GM21825 (cell line): ENCODE measurements around the gene TMEM184C.
A peak's percentile ranks its signal among the peaks of the same experiment; 100 is the strongest.

Source experiments
- ATAC-seq: cut with Tn5 transposase; IDR thresholded peaks from one replicate; pipeline ENCODE4 v1.9.1; 2021; ENCODE audit warnings: mild to moderate bottlenecking, moderate library complexity; ENCODE audit not compliant: unreplicated experiment

The TMEM184C gene

DNA sequence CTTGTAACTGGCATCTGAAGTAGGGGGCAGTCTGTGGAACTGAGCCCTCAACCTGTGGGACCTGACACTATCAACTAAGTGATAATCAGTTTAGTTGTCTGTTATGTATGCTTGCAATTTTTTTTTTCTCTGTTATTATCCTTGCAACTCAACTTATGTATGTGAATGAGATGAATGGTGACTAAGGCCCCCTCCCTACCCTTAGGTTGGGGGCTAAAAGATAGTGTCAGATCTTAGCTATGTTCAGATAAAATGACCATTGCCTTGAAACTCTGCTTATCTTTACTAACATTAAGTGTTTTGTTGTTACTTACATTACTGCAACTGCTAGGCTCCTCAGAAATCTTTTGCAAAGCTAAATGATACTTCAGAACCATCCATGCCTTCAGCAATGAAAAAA is 31.5 kb downstream of the TMEM184C start:
- ATAC-seq = no peak

DNA sequence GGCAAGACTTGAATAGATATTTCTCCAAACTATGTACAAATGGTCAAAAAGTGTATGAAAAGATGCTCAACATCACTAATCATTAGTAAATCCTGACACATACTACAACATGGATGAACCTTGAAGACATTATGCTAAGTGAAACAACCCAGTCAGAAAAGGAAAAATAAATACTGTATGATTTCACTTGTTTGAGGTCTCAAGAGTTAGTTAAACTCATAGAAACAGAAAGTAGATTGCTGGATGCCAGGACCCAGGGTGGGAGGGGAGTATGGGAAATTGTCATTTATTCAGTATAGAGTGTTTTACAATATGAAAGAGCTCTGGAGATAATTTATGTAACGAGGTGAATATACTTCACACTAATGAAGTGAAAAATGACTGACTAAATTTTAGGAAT is 34.4 kb downstream of the TMEM184C start:
- peak; percentile 51 for ATAC-seq

DNA sequence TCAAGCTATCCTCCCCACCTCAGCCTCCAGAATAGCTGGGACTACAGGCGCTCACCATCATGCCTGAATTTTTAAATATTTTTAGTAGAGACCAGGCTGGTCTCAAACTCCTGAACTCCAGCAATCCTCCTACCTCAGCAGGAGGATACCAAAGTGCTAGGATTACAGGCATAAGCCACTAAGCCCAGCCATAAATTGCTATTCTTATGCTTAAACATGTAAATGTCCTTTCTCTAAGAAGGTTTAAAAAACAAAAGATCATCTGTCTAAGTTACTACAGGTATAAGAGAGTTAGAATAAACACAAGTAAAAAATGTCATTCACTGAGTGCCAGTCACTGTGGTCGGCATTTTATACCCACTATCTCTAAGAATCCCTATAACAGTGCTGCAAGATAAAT is 38.4 kb downstream of the TMEM184C start:
- no peak for ATAC-seq

DNA sequence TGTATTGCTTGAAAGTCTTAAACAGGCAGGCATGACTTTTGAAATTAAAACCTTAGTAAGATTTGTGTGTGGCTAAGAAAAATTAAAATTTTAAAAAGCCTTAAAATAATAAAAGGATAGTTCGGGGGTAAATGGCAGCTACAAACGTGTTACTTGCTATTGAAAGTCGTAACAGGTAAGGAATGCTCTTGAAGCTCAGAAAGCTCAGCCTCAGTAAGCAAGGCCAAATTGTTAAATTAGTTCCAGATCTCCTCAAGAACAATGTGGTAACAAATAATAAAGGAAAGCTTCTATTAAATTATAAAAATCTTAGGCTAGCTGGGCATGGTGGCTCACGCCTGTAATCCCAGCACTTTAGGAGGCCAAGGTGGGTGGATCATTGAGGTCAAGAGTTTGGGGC is 41.3 kb downstream of the TMEM184C start:
- ATAC-seq = no peak

DNA sequence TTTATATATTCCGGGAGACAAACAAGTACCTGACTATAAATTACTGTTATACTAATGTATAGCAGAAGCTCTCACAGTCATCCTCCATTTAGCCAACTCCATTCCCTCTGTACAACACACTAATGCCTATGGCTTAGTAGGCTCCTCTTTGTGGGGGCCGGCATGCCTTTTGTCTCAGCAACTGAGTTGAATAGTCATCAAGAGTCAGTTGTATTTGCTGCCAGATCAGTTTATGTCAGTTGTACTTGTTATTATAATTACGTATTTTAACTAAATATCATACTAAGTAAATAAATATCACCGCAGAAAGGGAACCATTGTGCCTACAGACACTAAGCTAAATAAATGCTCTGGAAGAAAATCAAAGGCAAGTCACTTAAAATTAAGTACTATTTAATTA is 56.9 kb downstream of the TMEM184C start:
- ATAC-seq = no peak

DNA sequence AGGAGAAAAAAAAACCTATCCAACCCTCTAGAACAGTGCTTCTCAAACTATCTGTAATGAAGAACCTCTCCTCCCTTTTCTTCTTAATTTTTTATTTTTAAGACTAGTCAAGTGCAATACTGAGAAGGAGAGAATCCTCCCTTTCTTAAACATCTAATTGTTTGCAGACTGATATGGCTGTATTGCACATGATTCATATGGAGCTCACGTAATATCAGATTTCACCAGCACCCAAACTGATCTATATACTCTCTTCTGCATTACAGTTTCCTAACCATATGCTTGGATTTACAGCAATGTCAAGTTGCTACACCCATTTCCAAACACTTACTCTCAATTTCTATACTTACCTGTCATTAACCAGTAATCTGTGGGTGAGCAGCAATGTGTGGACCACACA is 57.3 kb downstream of the TMEM184C start:
- no peak for ATAC-seq

DNA sequence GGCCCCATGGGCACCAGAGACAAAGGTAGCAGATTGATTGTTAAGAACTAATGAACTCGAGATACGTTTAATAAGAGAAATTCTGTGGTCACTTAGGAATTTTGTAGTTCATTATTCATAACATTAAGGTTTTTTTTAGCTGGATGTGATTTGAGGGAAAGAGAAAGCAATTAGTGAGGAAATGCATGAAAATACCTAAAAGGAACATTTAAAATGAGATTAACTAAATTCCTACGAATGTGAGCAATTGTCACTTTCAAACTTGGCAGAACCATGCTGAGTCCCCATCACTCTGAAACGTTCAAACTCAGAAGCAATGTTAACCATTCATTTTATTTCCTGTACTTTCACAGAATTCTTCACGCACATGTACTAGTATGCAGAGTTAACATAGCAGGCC is 60.9 kb downstream of the TMEM184C start:
- no peak for ATAC-seq

DNA sequence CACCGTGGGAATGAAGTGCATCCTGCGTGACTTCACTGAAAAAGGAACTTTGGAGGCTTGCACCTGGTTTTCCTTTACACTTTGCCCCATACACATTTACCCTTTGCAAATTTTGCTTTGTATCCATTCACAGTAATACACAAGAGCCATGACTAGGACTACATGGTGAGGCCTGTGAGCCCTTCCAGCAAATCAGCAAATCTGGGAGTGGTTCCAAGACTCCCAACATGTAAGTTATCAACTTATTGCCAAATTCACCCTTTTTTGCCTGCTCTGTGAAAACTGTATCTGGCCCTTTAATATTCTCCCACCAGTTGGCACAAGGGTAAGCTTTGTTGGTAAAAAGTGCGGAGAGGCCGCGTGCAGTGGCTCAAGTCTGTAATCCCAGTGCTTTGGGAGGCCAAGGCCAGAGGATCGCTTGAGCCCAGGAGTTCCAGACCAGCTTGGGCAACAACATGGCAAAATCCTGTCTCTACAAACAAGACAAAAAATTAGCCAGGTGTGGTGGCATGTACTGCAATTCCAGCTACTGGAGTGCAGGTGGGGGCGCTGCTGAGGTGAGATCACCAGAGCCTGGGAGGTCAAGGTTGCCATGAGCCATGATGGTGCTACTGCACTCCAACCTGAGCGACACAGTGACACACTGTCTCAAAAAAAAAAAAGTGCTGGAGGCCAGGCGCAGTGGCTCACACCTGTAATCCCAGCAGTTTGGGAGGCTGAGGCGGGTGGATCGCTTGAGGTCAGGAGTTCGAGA is 61.8 kb downstream of the TMEM184C start:
- ATAC-seq = no peak

DNA sequence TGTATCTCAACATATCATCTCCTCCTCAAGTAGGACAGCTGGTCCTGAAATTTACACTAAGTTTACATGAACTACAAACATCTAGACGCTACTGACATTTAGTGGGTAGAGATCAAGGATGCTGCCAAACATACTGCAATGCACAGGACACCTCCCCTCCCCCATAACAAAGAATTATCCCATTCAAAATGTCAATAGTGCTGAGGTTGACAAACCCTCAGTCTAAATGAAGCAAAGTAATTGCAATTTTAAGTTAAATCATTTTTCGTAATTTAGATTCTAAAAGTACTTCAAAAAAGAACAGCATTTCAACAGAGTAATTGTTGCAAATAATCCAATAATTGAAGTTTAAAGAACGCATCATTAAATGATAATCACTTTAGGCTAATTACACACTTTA is 65.6 kb downstream of the TMEM184C start:
- no peak for ATAC-seq

DNA sequence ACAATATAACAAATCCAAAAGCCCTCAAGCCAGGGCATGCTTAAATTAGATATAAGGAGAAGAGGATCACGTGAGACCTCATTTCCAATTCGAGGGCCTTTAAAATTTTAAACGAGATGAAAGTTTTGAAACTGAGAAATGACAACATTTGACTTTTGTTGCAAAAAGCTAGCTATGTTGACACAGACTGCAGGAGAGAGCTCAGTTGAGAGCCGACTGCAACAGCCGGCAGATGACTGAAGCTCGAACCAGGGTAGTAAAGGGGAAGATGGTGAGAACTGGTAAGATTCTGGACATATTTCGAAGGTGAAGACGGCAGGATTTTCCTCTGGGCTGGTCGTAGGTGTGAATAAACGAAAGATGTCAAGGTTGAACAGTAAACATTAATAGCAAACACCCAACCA is 66.0 kb downstream of the TMEM184C start:
- no peak for ATAC-seq

DNA sequence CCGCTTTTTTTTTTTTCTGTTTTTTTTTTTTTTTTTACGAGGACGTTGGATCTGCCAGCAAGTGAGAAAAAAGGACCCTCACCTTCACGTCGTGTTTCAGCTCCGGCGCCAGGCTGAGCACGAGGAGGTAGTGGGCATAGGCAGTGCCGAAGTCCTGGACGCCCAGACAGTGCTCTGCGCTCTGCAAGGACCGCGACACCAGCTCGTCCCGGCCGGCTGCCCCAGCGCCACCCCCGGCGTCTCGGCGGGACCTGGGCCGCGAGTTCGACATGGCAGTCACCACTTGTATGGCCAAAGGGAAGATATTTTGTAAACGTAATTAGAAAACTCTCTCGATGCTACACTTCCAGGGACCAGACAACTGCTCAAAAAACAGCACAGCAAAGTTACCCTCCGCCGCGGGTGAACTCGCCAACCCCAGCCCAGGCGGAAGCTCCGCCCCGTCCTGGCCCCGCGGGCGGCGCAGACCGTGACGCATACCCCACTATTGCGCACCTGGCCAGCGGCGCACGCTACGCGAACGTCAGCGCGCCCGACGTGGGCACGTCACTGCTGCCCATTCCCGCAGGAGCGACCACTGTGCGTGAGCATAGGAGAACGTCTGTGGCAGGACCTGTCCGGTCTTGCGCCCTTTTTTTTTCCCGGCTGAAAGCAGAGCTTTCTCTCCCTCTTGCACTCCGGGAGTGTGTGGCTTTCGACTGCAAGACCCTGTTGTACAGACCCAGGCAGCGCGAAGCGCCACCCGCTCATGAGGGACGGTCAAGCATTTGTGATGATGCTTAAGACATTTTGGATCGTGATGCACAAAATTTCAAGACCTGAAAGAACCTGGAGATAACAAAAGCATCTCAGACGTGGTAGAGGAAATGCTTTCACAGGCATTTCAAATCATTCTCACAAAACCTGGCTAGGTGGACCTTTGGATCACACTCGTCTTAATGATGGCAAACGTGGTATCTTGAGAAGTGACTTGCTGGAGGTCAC is 66.8 kb downstream of the TMEM184C start, which contains the start of gene PRMT9:
TSS of gene PRMT9 (minus strand) at position 447 of the 984 bp plus-strand sequence. CDS start at position 271, 176 bp downstream.
- ATAC-seq = peak; percentile 100

DNA sequence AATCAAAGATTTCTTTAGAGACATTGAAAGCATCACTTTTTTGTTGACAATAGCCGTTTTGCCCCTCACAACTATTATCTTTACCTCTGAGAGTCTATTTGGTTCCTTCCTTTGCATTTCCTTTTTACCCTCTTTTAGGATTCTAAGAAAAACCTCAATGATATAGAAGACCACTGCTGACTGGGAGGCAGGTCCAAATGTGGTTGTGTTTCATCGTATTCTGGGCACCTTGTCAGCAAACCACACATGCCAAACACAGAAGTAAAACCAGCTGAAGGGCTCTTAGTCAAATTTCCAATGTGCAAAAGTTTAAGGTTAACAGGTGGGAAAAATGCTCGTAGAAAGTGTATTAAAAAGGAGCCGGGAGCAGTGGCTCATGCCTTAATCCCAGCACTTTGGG is 71.9 kb downstream of the TMEM184C start:
- no peak for ATAC-seq

DNA sequence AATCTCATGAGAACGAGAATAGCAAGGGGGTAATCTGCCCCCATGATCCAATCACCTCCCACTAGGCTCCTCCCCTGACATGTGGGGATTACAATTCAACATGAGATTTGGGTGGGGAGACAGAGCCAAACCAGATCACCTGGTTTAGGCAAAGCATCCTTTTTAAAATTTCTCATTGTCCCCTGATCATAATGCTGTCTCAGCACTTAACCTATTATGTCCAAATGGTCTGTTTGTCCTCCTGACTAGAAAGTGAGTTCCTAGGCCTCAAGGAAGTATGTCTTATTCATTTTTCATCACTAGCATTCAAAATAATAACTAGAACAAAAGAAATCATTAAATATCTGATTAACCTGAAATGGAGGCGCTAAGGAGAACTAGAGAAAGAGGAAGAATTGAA is 74.6 kb downstream of the TMEM184C start:
- no peak for ATAC-seq

DNA sequence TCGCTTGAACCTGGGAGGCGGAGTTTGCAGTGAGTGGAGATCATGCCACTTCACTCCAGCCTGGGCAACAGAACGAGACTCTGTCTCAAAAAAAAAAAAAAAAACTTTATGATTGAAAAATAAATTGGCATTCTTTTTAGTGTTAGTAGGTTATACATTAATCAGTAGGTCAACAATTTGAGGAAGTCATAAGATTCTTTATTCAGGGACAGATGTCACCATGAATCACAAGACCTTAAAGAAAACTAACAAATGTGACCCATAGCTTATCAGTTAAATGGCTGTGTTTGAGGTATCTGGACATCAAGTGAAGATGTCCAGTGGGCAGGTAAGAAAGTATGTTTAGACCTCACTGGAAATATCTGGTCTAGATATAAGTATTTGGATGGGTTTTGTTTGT is 76.0 kb downstream of the TMEM184C start:
- ATAC-seq = no peak

DNA sequence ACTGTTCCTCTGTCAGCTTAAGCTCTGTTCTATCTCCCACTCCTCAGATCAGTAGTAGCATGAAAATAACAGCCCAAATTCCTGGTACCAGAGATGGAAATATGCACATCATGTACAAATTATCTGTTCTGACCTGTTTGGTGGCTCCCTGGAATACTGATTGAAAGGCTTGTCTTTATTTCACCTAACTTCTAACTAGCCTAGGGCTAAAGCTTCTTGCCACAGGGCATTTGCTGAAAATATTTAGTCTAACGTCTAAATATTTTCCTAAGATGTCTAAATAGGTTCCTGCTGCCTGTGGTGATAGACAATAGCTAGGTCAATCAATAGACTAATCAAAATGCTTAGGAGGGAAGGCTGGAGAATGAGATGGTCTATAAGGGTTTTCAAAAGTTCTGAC is 79.7 kb downstream of the TMEM184C start:
- ATAC-seq = no peak

DNA sequence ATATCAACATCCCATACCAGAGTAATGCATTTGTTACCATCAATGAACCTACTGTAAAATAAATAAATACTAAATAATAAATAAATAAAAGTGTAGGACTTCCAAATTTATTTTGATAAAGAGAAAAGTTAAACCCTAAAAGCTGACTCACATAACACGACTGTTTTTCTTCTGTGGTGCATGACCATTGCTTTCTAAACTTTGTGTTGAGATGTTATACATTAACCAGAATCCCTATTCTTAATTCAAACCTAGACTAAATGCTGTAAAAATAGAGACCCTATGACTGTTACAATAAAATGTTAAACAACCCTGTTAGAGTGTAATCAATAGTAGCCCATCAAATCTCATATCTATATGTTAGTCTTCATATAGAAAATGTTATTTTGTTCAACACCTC is 87.6 kb downstream of the TMEM184C start:
- ATAC-seq = no peak

DNA sequence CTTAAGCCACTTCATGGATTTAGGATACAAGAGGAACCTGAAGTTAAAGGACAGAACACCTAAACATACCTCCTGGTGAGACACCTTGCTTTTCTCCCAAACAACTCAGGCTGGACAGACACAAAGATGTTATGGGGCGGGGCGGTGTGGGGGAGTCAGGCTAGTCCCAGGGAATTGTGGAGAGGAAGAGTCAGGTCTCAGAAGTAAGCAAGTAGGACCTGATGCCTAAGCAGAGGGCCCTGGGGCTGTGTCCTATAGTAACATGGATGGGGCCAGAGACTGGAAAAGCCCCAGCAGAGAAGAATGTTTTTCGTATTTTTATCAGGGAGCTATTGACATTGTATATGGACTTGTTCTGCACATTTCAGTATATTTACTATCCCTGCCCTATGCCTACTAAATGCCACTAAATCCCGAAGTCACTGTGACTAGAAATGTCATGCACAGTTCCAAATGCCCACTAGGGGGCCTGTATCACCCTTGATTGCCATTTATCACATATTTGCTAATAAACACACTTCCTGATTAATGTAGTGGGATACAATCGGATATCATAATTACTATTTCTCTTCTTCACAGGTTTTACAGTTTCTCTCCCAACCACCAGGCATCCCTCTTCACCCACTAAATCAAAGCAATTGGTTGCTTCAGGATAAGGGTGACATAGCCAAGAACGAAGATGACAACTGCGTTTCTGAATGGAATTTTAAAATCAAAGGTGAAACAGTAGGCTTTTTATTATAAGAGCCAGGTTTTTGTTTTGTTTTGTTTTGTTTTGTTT is 90.9 kb downstream of the TMEM184C start:
- ATAC-seq = peak; percentile 71

DNA sequence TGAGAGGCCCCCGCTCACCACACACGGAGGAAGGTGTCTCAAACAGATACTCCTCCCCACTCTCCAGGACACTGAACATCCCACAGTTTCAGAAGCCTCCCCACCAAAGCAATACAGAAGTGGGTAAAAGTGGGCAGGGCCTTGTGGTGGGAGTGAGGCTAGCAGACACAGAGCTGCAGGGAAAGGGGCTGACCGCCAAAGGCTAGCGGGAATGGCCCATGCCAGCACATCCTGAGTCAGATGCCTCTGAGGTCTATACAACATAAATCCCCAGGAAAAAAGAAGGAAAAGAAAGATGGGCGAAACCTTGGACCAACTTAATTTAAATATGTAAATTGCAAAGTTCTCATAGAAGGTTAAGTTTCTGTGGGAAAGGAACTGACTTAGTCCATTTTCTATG is 92.8 kb downstream of the TMEM184C start:
- no peak for ATAC-seq

DNA sequence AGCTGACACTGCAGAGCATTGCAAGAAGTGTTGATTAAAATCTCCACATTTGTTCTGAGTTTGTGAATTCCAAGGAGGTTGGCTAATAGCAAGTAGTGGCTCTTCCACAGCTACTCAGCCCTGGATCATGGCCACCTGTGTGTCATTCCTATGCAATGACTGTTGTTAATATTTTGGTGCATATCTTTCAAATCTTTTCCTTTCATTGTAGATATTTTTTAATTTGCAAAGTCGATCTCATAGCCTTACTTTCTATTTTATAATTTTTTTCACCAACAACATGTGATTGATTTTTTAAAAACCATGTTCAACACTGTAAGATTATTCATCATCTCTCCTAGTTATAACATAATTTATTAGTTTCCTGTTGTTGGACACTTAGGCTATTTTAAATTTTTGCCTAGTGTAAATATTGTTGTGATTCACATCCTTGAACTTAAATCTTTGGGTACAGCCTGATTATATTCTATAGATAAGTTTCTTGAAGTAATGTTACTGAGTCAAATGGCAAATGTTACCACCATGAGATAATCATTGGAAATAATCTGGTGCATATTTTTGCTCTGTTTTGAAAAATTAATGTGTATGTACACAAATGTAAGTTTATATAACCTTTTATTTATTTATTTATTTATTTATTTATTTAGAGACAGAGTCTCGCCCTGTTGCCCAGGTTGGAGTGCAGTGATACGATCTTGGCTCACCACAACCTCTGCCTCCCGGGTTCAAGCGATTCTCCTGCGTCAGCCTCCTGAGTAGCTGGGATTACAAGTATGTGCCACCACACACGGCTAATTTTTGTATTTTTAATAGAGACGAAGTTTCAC is 97.6 kb downstream of the TMEM184C start:
- ATAC-seq = no peak

DNA sequence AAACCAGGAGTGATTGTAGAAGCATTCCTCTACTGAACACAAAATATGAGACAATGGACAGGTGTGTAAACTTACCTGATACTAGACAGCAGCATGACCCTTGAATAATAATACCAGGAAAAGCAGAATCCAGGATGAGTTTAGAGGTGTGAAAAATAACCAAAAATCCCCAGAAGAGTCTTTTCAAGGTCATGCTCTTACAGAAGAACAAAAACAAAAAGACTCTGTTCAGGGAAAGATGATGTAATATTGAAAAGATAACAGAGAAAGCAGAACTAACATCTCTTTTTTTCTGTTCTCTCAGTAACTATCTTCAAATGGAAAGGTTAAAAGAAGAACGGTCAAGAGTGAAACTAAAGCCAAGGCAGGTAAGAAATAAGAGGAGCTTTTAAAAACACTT is 100.7 kb downstream of the TMEM184C start:
- ATAC-seq = peak; percentile 80
